Heart right ventricle (tissue), 16 donors: ENCODE measurements around the gene TRAPPC6A. TPM values are rescaled to one million over a fixed set of nuclear protein-coding genes. Genes with fewer than 3 reads are reported as not detected.

Experiments used
- ATAC-seq, 8 donors: fragments of 200-7000 bp; cut with Tn5 transposase; one replicate each; pipeline ENCODE4 v1.9.1; 2020; ENCODE audit warnings: mild to moderate bottlenecking in 8 of 8, moderate library complexity in 8 of 8, moderate number of reproducible peaks in 1 of 8
- DNase-seq, 2 donors: peaks; one replicate each; pipeline ENCODE4 v3.0.0-alpha.2; 2020
- H3K27ac ChIP-seq, 10 donors: fragments of 200-600 bp; sonication (generic) in 2 of 10; one replicate each; pipeline versions ENCODE4 v1.5.0 to v1.8.0; 2020 to 2022; ENCODE audit warnings: mild to moderate bottlenecking in 3 of 10
- H3K27me3 ChIP-seq, 7 donors: fragments of 200-600 bp; one replicate each; pipeline ENCODE4 v1.8.0; 2021 to 2022; ENCODE audit warnings: mild to moderate bottlenecking in 2 of 7
- H3K36me3 ChIP-seq, 9 donors: fragments of 200-600 bp; sonication (generic) in 1 of 9; one replicate each; pipeline versions ENCODE4 v1.5.0 to v1.8.0; 2020 to 2022; ENCODE audit warnings: mild to moderate bottlenecking in 2 of 9
- H3K4me1 ChIP-seq, 9 donors: fragments of 200-600 bp; sonication (generic) in 1 of 9; one replicate each; pipeline versions ENCODE4 v1.5.0 to v1.8.0; 2020 to 2022; ENCODE audit warnings: mild to moderate bottlenecking in 4 of 9
- H3K4me3 ChIP-seq, 10 donors: fragments of 200-600 bp; sonication (generic) in 2 of 10; one replicate each; pipeline versions ENCODE4 v1.5.0 to v1.8.0; 2020 to 2022; ENCODE audit warnings: mild to moderate bottlenecking in 7 of 10, moderate library complexity in 2 of 10
- H3K9me3 ChIP-seq, 11 donors: fragments of 200-600 bp in 10 of 11; sonication (generic) in 2 of 11; one replicate each; pipeline versions ENCODE4 v1.5.0 to v1.8.0; 2013 to 2022; ENCODE audit warnings: mild to moderate bottlenecking in 2 of 11, control low read depth in 1 of 11, moderate library complexity in 1 of 11
- CTCF ChIP-seq, 9 donors: fragments of 200-600 bp; sonication (generic) in 2 of 9; IDR thresholded peaks; one replicate each; pipeline versions ENCODE4 v1.5.0 to v1.8.0; 2021 to 2022; ENCODE audit warnings: antibody characterized with exemption in 9 of 9, mild to moderate bottlenecking in 5 of 9, moderate library complexity in 1 of 9
- WGBS, 2 donors: extraction: QIAGEN DNeasy Blood & Tissue Kit; methylation state at CpG; one replicate each; pipeline ENCODE4 v1.1.7; 2013; ENCODE audit warnings: inconsistent platforms in 1 of 2; 5-methylcytosine and 5-hydroxymethylcytosine counted together
- intact Hi-C, 10 donors: fragments of 100-400 bp; cut with DNase I; formaldehyde crosslinking; loops; one replicate each; pipeline versions ENCODE4 v1.11.1 to v1.14.2; 2022
- polyA plus RNA-seq, 2 donors: library from polyadenylated mRNA; stranded (reverse); fragments of 200-250 nt; gene quantifications; one replicate each; pipeline ENCODE4 v1.2.3, GENCODE V29; 2013
- total RNA-seq, 10 donors: library from RNA; stranded (reverse); fragmentation: NEBNext Ultra II Directional in 3 of 10; extraction: Animal tissue kit (Norgen Biotek cat#: 25700) in 3 of 10; gene quantifications; one replicate each; pipeline versions ENCODE4 v1.2.1 to v1.2.4, GENCODE V29; 2021 to 2023
- donor health status: Arrhythmogenic right ventricular cardiomyopathy.
- donor health status: ischemic (EF 13 %, LVEDD 7.1; RV severe dilation, severe dysfunction).
- donor health status: healthy with polysubstance abuse.
- donor health status: DM: no; HTN: yes; CAD: no.
- donor health status: DM: no; HTN: no; CAD: no.
- donor health status: ischemic (EF 25% LVEDD 6.9; RV normal size, moderate dysfunction).
- donor health status: ischemic (EF 25% LVEDD 5.7; RV mildly dilated, moderate dysfunction).
- donor health status: healthy.
- donor health status: DM: yes; HTN: yes; CAD: no.
- donor health status: Ischemic cardiomyopathy.
- donor health status: ischemic (EF 35%, LVEDD 5.7; RV mildly dilated, moderate dysfunction).
- donor health status: nonischemic (EF 11% LVEDD 7.7; RV severe dilation, severe dysfunction).
- donor health status: DM: yes; HTN: yes; CAD: no.
- donor health status: PGD.
- donor health status: ischemic (EF 29% LVEDD 5.4; RV normal size, mild dysfunction).
- donor health status: nonischemic (EF 23%, LVEDD 6.1; RV moderate dilation, normal function).

The TRAPPC6A gene
- total and polyA plus RNA-seq, 12 donors, result 14.3 to 24.9 (median 16.8) TPM

GRCh38 chr19:45186509-45187334 lies 8.7 kb upstream of the TRAPPC6A start:
- 89 to 91% methylated on average over 12 of the region's 12 CpGs for WGBS, 2 donors

GRCh38 chr19:45184115-45184514 lies 6.1 kb upstream of the TRAPPC6A start:
- no peak for ATAC-seq

More at GRCh38 chr19:45186509-45187334, 8.7 kb upstream of the TRAPPC6A start:
- H3K9me3 ChIP-seq, result peaks cover 0 to 8% (median 0%) of the 10 kb centered on the region in 11 donors
- H3K27ac ChIP-seq, result no peak overlapping the region
- H3K4me3 ChIP-seq, result no peak overlapping the region
- DNase-seq (no peak), ATAC-seq (peak in 1 of 8 donors; percentile 14)
- H3K27me3 ChIP-seq, result no peaks in the 10 kb centered on the region
- H3K36me3 ChIP-seq, result peaks cover 0 to 6% (median 0%) of the 10 kb centered on the region in 9 donors
- H3K4me1 ChIP-seq, result peaks cover 0 to 17% (median 0%) of the 10 kb centered on the region in 9 donors
- TF ChIP-seq CTCF (IDR thresholded peaks at IDR 0.05), result no peak
- intact Hi-C loops, result loop anchor here in 3 of 10 donors (5.0 to 10.0 kb wide), 3 partner anchors 58 to 169 kb away; partner anchors contain the start of genes EXOC3L2 (in 1 of the 3) and PPP1R37 (in 1 of the 3)

GRCh38 chr19:45182758-45183157 lies 4.7 kb upstream of the TRAPPC6A start:
- intact Hi-C loops, result loop anchor here in 2 of 10 donors (10.0 kb wide), 2 partner anchors 62 to 88 kb away; partner anchors contain the start of genes EXOC3L2 (in 1 of the 2) and PPP1R37 (in 1 of the 2)
- no peak for ATAC-seq
- Histone ChIP-seq H3K27me3 (no peaks in the 10 kb centered on the region), H3K4me1 (peaks cover 3 to 42% (median 24%) of the 10 kb centered on the region in 9 donors), H3K9me3 (no peaks in the 10 kb centered on the region), H3K4me3 (no peak overlapping the region), H3K36me3 (peaks cover 0 to 18% (median 0%) of the 10 kb centered on the region in 9 donors), H3K27ac (no peak overlapping the region)
- no peak for DNase-seq
- TF ChIP-seq CTCF (IDR thresholded peaks at IDR 0.05), result no peak
- WGBS, 2 donors, result 64 to 70% methylated on average over 4 of the region's 4 CpGs

More at GRCh38 chr19:45184115-45184514, 6.1 kb upstream of the TRAPPC6A start:
- peaks cover 3 to 38% (median 19%) of the 10 kb centered on the region in 9 donors for H3K4me1 ChIP-seq
- H3K27ac ChIP-seq, result no peak overlapping the region
- intact Hi-C loops, result loop anchor here in 2 of 10 donors (10.0 kb wide), 2 partner anchors 61 to 89 kb away; partner anchors contain the start of genes EXOC3L2 (in 1 of the 2) and PPP1R37 (in 1 of the 2)
- WGBS, 2 donors, result 91 to 92% methylated on average over 5 of the region's 5 CpGs
- no peaks in the 10 kb centered on the region for H3K9me3 ChIP-seq
- no peak overlapping the region for H3K4me3 ChIP-seq
- no peak for TF ChIP-seq CTCF (IDR thresholded peaks at IDR 0.05)
- DNase-seq, result no peak
- H3K27me3 ChIP-seq, result no peaks in the 10 kb centered on the region
- H3K36me3 ChIP-seq, result peaks cover 0 to 18% (median 0%) of the 10 kb centered on the region in 9 donors

GRCh38 chr19:45180936-45181335 lies 2.9 kb upstream of the TRAPPC6A start:
- ATAC-seq, result no peak
- no peak for DNase-seq
- no peak overlapping the region for H3K4me3 ChIP-seq
- H3K36me3 ChIP-seq, result peaks cover 0 to 18% (median 0%) of the 10 kb centered on the region in 9 donors
- H3K27ac ChIP-seq, result no peak overlapping the region
- 86% methylated on average over 7 of the region's 7 CpGs for WGBS, 2 donors
- no peaks in the 10 kb centered on the region for H3K27me3 ChIP-seq
- H3K9me3 ChIP-seq, result no peaks in the 10 kb centered on the region
- H3K4me1 ChIP-seq, result peaks cover 3 to 53% (median 31%) of the 10 kb centered on the region in 9 donors
- intact Hi-C loops, result loop anchor here in 2 of 10 donors (10.0 kb wide), 2 partner anchors 64 to 86 kb away; partner anchors contain the start of genes EXOC3L2 (in 1 of the 2) and PPP1R37 (in 1 of the 2)
- TF ChIP-seq CTCF (IDR thresholded peaks at IDR 0.05), result no peak
